HG03060 (cell line): ENCODE results near the gene RNU2-1.
"Not testable (repeated sequence)": the region's sequence is repeated elsewhere in the genome, so short reads cannot be mapped to it uniquely, and the experiment has no call there.

Experiments
- ATAC-seq: cut with Tn5 transposase; IDR thresholded peaks from one replicate; pipeline ENCODE4 v1.9.1; 2021; ENCODE audit warnings: low read depth, moderate number of reproducible peaks; ENCODE audit not compliant: unreplicated experiment

RNU2-1 gene

DNA sequence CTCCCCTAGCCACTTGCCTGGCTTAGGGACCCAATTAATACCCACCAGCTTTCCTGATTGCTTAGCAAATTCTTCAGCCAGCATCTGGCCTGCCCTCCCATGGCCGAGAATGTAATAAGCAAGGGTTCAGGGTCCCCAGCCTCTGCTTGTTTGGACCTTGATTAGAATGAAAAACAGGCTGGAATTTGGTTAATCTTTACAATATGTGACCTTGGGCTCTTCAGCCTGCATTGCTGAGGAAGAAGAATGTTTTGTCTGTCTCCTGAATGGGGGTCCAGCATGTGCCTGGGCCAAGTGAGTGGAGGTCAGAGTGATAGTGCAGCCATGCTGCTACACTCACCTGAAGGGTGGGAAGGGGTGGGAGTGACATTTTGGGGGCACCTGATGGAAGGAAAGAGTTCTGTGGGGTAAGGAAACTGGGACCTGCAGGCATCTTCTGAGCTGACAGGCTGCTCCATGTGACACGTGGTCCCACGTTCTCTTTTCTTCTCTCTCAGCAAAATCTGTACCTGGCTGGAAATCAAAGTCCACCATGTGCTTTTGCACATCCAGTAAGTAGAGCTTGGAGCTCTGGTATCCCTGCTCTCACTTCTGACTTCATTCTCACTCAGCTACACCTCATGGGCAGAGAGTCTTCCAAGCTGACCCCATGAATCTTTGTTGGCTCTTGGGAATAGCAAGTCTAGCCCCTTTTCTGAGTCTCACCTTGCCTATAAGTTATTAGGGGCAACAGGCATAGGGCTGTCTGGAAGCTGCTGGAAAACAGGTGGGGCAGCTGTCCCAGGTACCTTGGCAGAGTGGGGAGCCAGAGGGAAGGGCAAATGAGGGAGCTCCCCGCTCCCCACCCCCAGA, 16.8 kb downstream of the RNU2-1 start:
- no peak for ATAC-seq

GRCh38 chr17:43216369-43216761, 17.4 kb downstream of the RNU2-1 start:
- no peak for ATAC-seq

- ATAC-seq: no peak
Observed at GRCh38 chr17:43215341-43215740, 18.4 kb downstream of the RNU2-1 start.

GRCh38 chr17:43213545-43213944, 20.2 kb downstream of the RNU2-1 start:
- no peak for ATAC-seq

- no peak for ATAC-seq
Observed at GRCh38 chr17:43212641-43213490, 20.9 kb downstream of the RNU2-1 start.

DNA sequence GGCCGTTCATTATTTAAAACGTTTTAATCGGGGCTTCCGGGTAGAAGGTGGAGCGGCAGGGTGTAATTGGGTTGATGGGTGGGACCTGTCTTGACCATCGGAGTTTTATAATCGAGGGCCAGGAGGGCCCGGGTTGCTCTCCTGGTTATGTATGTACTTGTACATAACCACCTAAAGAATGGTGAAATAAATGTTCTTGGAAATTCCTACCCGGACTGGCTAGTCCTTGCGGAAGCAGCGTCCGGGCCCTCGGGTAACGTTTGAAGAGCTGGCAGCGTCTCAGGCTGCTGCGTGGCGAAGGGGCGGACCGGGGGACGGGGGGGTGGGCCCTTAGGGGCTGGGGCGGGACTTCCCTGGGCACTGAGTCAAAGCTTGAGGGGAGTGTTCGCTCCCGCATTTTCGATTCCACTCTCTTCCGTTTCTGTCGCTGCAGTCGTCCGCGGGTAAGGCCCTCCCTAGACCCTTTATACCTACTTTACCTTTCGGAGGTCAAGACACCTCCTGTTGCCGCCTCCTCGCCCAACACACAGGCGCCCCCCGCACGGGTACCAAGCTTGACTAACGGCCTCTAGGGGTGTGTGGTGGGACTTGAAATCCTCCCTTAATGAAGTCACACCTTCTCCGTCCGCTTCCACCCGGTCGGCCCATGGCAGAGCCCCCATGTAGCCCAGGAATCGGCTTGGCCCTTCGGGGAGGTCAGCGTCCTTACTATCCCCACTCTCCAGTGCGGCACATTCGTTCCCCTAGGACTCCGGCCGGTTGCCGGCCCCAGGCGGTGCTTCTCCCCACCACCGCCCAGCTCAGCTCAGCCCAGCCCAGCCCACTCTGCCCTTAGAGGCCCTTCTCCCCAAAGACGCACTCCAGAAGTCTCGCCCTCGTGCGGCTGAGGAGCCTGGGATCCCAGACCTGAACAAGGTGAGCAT, 22.0 kb downstream of the RNU2-1 start, which contains the start of gene TMEM106A:
Gene TMEM106A, plus strand, starts transcription at position 396 of the 923 bp plus-strand sequence. CDS start 1,167 bp downstream, outside the sequence.
- no peak for ATAC-seq

DNA sequence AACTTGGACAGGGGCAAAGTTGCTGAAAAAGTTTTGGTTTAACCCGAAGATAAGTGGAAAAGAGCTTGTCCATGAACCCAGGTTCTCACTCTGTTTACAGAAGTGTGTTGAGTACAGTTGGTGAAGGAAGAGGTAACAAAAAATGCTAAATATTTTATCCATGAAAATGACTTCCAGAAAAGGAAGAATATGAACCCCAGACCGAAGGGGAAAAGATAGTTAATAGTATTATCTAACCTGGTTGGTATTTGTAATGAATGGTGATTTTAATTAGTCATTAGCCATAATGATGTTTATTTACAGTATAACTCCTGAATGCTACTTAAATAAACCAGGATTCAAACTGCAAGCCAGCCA, 22.7 kb downstream of the RNU2-1 start:
- ATAC-seq: no peak

- no peak for ATAC-seq
Observed at GRCh38 chr17:43210576-43210975, 23.2 kb downstream of the RNU2-1 start.

- ATAC-seq: not testable (repeated sequence)
Observed at GRCh38 chr17:43203013-43203412, 30.8 kb downstream of the RNU2-1 start.

- no peak for ATAC-seq
Observed at GRCh38 chr17:43200127-43200526, 33.6 kb downstream of the RNU2-1 start.

GRCh38 chr17:43199633-43200032, 34.1 kb downstream of the RNU2-1 start:
- no peak for ATAC-seq

DNA sequence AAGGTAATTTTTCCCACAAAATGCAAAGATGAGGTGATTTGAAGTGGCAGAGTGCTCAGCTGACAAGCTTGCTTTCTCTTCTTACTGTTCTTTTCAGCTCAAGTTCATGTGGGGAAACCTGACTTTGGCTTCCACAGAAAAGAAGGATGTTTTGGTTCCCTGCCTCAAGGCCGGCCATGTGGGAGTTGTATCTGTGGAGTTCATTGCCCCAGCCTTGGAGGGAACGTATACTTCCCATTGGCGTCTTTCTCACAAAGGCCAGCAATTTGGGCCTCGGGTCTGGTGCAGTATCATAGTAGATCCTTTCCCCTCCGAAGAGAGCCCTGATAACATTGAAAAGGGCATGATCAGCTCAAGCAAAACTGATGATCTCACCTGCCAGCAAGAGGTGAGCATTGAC, 40.5 kb downstream of the RNU2-1 start:
- ATAC-seq: no peak

DNA sequence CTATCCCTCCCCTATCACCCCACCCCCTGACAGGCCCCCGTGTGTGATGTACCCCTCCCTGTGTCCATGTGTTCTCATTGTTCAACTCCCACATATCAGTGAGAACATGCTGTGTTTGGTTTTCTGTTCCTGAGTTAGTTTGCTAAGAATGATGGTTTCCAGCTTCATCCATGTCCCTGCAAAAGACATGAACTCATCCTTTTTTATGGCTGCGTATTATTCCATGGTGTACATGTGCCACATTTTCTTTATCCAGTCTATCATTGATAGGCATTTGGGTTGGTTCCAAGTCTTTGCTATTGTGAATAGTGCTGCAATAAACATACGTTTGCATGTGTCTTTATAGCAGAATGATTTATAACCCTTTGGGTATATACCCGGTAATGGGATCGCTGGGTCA, 47.1 kb downstream of the RNU2-1 start:
- ATAC-seq: not testable (repeated sequence)

GRCh38 chr17:43183921-43184320, 49.9 kb downstream of the RNU2-1 start:
- ATAC-seq: no peak
